ENCODE data around the gene TBC1D24.
A peak's percentile ranks its signal among the peaks of the same experiment; 100 is the strongest.

Gene TBC1D24

DNA sequence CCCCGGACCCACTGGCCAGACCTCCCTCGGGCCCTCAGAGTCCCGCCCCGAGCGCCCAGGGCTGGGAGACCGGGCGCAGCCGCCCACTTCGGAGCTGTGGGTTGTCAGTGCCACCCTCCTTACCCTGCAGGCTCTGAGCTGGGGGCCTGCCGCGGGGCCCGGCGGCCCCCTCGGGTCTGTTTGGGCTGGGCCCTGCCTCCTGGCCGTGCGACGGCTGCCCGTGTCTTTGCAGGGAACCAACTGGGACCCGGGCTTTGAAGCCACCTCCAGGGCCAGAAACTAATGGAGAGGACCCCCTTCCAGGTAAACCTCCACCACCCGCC lies 14.6 kb upstream of the TBC1D24 start:
- H3K4me1 ChIP-seq (ENCODE audit: control insufficient read depth, insufficient read depth, low read length, unreplicated experiment) = peaks cover 12% of the 10 kb centered on the region
- H3K79me2 ChIP-seq (ENCODE audit: control insufficient read depth, insufficient read depth, low read length, unreplicated experiment) = peaks cover 8% of the 10 kb centered on the region
- H3K36me3 ChIP-seq (ENCODE audit: insufficient read depth, low read length) = no peaks in the 10 kb centered on the region
- no peak overlapping the region for H3K27ac ChIP-seq (ENCODE audit: low read depth, low read length)
- no peak overlapping the region for H2AFZ ChIP-seq (ENCODE audit: low read length, unreplicated experiment)
- no peaks in the 10 kb centered on the region for H3K27me3 ChIP-seq (ENCODE audit: insufficient read depth, low read length)
- peak overlapping the region; percentile 78 for H3K4me3 ChIP-seq (ENCODE audit: low read depth, low read length)

DNA sequence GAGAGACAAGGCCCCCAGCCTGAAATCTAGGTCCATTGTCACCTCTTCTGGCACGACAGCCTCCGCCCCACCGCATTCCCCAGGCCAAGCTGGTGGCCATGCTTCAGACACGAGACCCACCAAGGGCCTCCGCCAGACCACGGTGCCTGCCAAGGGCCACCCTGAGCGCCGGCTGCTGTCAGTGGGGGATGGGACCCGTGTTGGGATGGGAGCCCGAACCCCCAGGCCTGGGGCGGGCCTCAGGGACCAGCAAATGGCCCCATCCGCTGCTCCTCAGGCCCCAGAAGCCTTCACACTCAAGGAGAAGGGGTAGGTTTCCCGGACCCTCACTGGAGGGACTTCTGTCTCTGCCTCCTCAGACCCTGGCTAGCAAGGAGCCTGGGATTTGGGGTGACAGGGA lies 14.0 kb upstream of the TBC1D24 start:
- H3K27ac ChIP-seq (ENCODE audit: low read depth, low read length) = no peak overlapping the region
- H3K4me3 ChIP-seq (ENCODE audit: low read depth, low read length) = peak overlapping the region; percentile 78
- H3K4me1 ChIP-seq (ENCODE audit: control insufficient read depth, insufficient read depth, low read length, unreplicated experiment) = peaks cover 12% of the 10 kb centered on the region

DNA sequence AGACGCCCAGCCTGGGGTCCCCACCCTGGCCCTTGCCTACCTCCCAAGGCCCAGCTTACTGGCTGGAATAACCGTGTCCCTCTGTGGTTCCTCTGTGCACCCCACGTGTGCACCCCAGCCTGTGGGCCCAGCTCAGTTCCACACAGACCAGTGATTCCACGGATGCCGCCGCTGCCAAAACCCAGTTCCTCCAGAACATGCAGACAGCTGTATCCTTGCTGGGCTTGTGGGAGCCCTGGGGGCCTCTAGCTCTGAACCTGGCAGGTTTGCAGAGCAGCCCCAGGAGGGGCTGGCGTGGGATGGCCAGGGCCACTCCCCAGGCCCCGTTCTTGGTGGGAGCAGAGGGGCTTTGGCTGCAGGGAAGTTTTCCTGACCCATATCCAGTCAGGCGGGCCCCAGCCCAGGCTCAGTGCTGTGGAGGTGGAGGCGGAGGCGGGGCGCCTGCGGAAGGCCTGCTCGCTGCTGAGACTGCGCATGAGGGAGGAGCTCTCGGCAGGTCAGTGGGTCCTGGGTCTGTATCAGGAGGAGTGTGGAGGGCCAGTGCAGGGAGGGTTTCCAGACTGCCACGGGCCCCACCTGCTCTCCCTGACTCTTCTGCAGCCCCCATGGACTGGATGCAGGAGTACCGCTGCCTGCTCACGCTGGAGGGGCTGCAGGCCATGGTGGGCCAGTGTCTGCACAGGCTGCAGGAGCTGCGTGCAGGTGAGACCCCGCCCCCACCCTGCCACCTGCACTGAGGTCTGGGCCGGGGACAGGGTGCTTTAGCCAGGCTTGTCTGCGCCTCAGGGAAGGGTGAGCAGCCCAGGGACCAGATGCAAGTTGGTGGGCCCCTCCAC lies 12.7 kb upstream of the TBC1D24 start:
- Histone ChIP-seq H3K79me2 (ENCODE audit: control insufficient read depth, insufficient read depth, low read length, unreplicated experiment) (peaks cover 8% of the 10 kb centered on the region), H3K36me3 (ENCODE audit: insufficient read depth, low read length) (no peaks in the 10 kb centered on the region), H3K27me3 (ENCODE audit: insufficient read depth, low read length) (no peaks in the 10 kb centered on the region), H2AFZ (ENCODE audit: low read length, unreplicated experiment) (no peak overlapping the region), H3K4me1 (ENCODE audit: control insufficient read depth, insufficient read depth, low read length, unreplicated experiment) (peaks cover 15% of the 10 kb centered on the region), H3K4me3 (ENCODE audit: low read depth, low read length) (no peak overlapping the region), H3K27ac (ENCODE audit: low read depth, low read length) (no peak overlapping the region)

More for the DNA sequence above, 14.0 kb upstream of the TBC1D24 start:
- no peaks in the 10 kb centered on the region for H3K36me3 ChIP-seq (ENCODE audit: insufficient read depth, low read length)
- no peak overlapping the region for H2AFZ ChIP-seq (ENCODE audit: low read length, unreplicated experiment)
- H3K79me2 ChIP-seq (ENCODE audit: control insufficient read depth, insufficient read depth, low read length, unreplicated experiment) = peaks cover 8% of the 10 kb centered on the region
- no peaks in the 10 kb centered on the region for H3K27me3 ChIP-seq (ENCODE audit: insufficient read depth, low read length)

DNA sequence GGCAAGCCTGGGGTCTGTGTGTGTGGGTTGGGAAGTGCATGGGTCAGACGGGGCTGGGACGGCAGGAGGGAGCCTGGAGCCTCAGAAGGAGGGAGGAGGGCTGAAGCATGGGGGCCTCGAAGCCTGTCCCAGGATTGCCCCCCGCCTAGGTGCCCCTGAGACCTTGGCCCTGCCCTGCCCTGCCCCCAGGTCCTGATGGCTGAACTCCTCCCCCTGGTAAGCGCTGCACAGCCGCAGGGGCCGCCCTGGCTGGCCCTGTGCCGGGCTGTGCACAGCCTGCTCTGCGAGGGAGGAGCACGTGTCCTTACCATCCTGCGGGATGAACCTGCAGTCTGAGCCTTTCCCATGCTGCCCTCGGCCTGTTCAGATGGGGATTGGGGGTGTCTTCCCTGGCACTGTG lies 10.6 kb upstream of the TBC1D24 start:
- Histone ChIP-seq H3K36me3 (ENCODE audit: insufficient read depth, low read length) (no peaks in the 10 kb centered on the region), H3K79me2 (ENCODE audit: control insufficient read depth, insufficient read depth, low read length, unreplicated experiment) (peaks cover 8% of the 10 kb centered on the region), H2AFZ (ENCODE audit: low read length, unreplicated experiment) (no peak overlapping the region), H3K4me1 (ENCODE audit: control insufficient read depth, insufficient read depth, low read length, unreplicated experiment) (peaks cover 26% of the 10 kb centered on the region), H3K27ac (ENCODE audit: low read depth, low read length) (no peak overlapping the region), H3K27me3 (ENCODE audit: insufficient read depth, low read length) (no peaks in the 10 kb centered on the region), H3K4me3 (ENCODE audit: low read depth, low read length) (no peak overlapping the region)

DNA sequence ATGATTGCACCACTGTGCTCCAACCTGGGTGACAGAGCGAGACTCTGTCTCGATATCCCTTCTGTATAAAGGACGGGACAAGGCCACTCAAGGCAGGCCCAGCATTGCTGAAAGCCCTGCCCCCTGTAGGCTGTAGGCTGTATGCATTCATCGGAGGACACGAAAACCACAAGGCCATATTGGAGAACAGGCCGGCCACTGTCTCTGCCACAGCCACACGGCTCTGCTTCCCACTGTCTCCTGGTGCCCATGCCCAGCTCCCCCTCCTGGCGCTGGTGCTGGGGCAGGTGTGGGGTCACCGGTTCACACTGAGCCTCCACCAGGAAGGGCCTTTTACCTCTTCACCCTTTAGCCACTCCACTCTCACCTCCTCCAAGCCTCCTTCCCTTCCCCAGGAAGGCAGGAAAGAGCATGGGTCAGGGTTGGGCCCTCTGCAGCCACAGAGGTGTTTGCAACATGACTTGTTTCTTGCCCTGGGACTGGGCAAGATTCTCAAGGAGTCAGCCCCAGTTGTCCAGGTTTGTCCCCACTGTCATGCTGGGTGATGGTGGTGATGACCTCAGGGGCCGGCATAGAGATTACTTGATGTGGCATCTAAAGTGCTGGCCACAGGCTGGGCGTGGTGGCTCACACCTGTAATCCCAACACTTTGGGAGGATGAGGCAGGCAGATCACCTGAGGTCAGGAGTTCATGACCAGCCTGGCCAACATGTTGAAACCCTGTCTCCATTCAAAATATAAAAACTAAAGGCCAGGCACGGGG lies 9.1 kb upstream of the TBC1D24 start:
- H2AFZ ChIP-seq (ENCODE audit: low read length, unreplicated experiment) = no peak overlapping the region
- no peaks in the 10 kb centered on the region for H3K36me3 ChIP-seq (ENCODE audit: insufficient read depth, low read length)
- peaks cover 2% of the 10 kb centered on the region for H3K79me2 ChIP-seq (ENCODE audit: control insufficient read depth, insufficient read depth, low read length, unreplicated experiment)
- H3K4me1 ChIP-seq (ENCODE audit: control insufficient read depth, insufficient read depth, low read length, unreplicated experiment) = peaks cover 23% of the 10 kb centered on the region
- H3K27me3 ChIP-seq (ENCODE audit: insufficient read depth, low read length) = no peaks in the 10 kb centered on the region
- no peak overlapping the region for H3K4me3 ChIP-seq (ENCODE audit: low read depth, low read length)
- no peak overlapping the region for H3K27ac ChIP-seq (ENCODE audit: low read depth, low read length)

DNA sequence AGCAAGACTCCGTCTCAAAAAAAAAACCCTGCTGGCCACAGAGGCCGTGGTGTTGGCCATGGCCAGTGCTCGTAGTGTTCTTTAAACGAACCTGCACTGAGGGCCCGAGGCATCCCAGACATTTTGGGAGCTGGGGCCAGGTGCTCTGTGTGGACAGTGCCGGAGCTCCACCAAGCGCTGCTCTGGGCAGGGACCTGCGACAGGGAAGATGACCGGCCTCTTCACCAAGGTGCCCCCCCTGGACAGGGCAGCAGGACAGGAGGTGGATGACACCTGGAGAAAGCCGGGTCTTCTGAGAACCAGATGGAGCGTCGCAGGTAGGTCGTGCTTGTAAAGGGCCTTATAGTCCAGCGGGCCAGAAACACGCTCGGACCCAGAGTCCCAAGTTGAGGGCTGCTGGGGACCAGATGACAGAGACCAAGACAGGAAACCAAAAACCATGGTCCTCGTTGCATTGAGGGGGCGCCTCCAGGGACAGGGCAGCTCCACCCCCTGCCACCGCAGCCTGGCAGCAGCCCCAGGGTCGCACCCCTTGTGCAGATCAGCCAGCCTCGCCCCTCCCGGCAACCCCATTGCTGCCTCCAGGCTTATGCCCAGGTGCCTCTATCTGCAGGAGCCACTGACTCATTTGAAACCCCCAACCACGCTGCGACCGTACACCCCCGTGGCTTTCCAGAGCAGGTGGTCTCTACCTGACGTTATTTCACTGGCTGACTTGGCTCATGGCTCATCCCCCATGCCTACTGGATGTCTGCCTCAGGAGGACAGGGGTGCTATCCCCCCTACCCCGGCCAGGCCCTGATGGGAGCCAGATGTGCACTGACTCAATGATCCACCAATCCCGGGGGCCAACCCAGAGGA lies 8.0 kb upstream of the TBC1D24 start:
- H3K27ac ChIP-seq (ENCODE audit: low read depth, low read length) = no peak overlapping the region; the same call in 1 of the 2 replicates
- H3K36me3 ChIP-seq (ENCODE audit: insufficient read depth, low read length) = no peaks in the 10 kb centered on the region
- no peaks in the 10 kb centered on the region for H3K27me3 ChIP-seq (ENCODE audit: insufficient read depth, low read length)
- peak overlapping the region; percentile 60 for H2AFZ ChIP-seq (ENCODE audit: low read length, unreplicated experiment)
- H3K4me3 ChIP-seq (ENCODE audit: low read depth, low read length) = peak overlapping the region; percentile 92
- H3K4me1 ChIP-seq (ENCODE audit: control insufficient read depth, insufficient read depth, low read length, unreplicated experiment) = peaks cover 22% of the 10 kb centered on the region
- no peaks in the 10 kb centered on the region for H3K79me2 ChIP-seq (ENCODE audit: control insufficient read depth, insufficient read depth, low read length, unreplicated experiment)

DNA sequence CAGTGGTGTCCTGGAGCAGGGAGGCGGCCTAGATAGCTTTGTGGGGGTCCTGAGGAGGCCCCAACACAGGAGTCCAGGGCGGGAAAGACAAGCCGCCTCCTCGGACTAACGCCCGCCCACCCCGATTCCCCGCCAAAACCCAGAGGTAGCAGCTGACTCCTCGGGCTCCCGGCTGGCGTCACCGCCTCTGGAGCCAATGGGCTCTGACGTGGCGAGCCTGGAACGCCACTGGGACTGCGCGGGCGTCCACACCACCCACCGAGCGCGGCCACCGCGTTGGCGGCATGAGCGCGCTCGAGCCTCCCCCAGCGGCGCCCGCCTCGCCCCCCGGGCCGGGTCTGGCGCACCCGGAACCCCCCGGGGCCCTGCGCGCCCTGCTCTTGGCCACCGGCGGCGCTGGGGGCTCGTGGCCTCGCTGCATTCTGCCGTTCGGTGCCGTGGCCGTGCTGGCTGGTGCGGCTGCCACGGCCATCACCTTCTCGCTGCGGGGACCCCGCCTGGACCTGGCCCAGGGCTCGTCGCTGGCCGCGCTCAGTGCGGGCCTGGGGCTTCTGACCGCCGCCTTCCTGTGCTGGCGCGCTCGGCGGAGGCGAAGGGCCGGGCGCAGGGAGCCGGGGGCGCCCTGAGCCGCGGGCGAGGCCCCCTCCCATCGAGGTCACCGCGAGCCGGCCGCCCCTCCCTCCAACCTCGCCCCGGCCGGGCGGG lies 7.2 kb upstream of the TBC1D24 start:
- H3K27me3 ChIP-seq (ENCODE audit: insufficient read depth, low read length) = no peaks in the 10 kb centered on the region
- no peaks in the 10 kb centered on the region for H3K79me2 ChIP-seq (ENCODE audit: control insufficient read depth, insufficient read depth, low read length, unreplicated experiment)
- no peak overlapping the region; the same call in 1 of the 2 replicates for H3K27ac ChIP-seq (ENCODE audit: low read depth, low read length)
- peak overlapping the region; percentile 92 for H3K4me3 ChIP-seq (ENCODE audit: low read depth, low read length)
- H3K4me1 ChIP-seq (ENCODE audit: control insufficient read depth, insufficient read depth, low read length, unreplicated experiment) = peaks cover 24% of the 10 kb centered on the region
- H3K36me3 ChIP-seq (ENCODE audit: insufficient read depth, low read length) = no peaks in the 10 kb centered on the region
- peak overlapping the region; percentile 60 for H2AFZ ChIP-seq (ENCODE audit: low read length, unreplicated experiment)

DNA sequence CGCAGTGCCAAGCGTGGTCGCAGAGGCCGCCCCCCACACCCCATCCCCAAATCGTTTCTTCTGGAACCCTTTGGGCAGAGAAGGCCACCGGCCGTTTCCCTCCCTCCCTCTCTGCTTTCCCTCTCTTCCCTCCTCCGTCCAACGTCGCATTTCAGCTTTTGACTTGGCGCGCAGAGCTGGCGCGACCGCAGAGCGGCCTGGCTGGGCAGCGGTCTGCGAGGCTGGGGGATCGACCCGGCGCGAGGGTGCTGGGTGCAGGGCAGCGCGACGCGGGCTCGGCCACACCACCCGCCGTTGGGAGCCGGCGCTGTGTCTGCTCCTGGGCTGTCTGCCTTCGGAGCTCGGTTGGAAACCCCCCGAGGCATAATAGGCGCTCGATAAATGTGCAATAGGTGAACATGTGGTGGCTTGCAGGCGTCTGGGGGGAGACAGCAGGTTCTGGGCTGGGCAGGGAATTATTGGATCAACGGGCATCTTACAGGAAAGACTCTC lies 6.6 kb upstream of the TBC1D24 start:
- H3K27me3 ChIP-seq (ENCODE audit: insufficient read depth, low read length) = no peaks in the 10 kb centered on the region
- H3K27ac ChIP-seq (ENCODE audit: low read depth, low read length) = no peak overlapping the region

DNA sequence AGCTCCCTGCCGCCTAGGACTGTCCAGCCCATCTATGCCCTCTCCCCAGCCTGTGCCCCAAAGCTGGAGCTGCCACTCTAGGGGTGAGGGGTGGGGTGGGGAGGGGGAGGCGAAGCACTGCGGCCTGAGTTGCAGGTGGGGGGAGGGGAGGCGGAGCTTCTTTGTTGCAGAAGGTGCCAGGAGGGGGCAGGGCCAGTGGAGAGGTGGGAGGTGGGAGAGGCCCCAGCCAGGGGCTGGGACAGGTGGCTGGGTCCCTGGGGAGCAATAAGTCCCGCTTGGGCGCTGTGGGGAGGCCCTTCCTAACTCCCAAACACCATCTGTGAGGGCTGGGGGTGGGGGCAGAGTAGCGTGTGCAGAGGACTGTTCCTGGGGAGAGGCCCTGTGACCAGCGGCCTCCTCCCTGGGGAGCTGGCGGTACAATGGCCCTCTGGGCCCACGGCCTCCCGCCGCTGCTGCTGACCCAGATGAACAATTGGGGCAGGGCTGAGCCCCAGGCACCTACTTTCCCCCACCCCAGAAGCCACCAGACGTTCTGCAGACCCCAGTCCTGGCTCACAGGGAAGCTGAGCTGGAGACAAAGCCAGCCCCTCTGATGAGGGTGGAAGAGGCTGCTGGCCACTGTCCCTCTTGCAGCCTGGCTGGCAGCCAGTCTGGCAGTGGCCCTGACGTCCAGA lies 6.1 kb upstream of the TBC1D24 start:
- Histone ChIP-seq H3K27ac (ENCODE audit: low read depth, low read length) (no peak overlapping the region), H2AFZ (ENCODE audit: low read length, unreplicated experiment) (peak overlapping the region; percentile 36), H3K4me1 (ENCODE audit: control insufficient read depth, insufficient read depth, low read length, unreplicated experiment) (peaks cover 21% of the 10 kb centered on the region), H3K36me3 (ENCODE audit: insufficient read depth, low read length) (no peaks in the 10 kb centered on the region), H3K79me2 (ENCODE audit: control insufficient read depth, insufficient read depth, low read length, unreplicated experiment) (no peaks in the 10 kb centered on the region), H3K27me3 (ENCODE audit: insufficient read depth, low read length) (no peaks in the 10 kb centered on the region), H3K4me3 (ENCODE audit: low read depth, low read length) (peak overlapping the region; percentile 92)

More for the DNA sequence above, 6.6 kb upstream of the TBC1D24 start:
- peak overlapping the region; percentile 92 for H3K4me3 ChIP-seq (ENCODE audit: low read depth, low read length)
- H2AFZ ChIP-seq (ENCODE audit: low read length, unreplicated experiment) = peak overlapping the region; percentile 36
- H3K79me2 ChIP-seq (ENCODE audit: control insufficient read depth, insufficient read depth, low read length, unreplicated experiment) = no peaks in the 10 kb centered on the region
- H3K4me1 ChIP-seq (ENCODE audit: control insufficient read depth, insufficient read depth, low read length, unreplicated experiment) = peaks cover 24% of the 10 kb centered on the region
- no peaks in the 10 kb centered on the region for H3K36me3 ChIP-seq (ENCODE audit: insufficient read depth, low read length)

Data from ACC112 (cell line).